Activated CD8-positive, alpha-beta memory T cell treated with anti-CD3 and anti-CD28 coated beads, Interleukin-2, amount 50 U/mL, for 1 hour (primary cell): ENCODE measurements around the gene CD14.
"Not testable (repeated sequence)": the region's sequence is repeated elsewhere in the genome, so short reads cannot be mapped to it uniquely, and the experiment has no call there.

Source experiments
- DNase-seq: peaks from one replicate; pipeline ENCODE4 v3.0.0-alpha.2; 2020; ENCODE audit errors: extremely low read depth

The CD14 gene

DNA sequence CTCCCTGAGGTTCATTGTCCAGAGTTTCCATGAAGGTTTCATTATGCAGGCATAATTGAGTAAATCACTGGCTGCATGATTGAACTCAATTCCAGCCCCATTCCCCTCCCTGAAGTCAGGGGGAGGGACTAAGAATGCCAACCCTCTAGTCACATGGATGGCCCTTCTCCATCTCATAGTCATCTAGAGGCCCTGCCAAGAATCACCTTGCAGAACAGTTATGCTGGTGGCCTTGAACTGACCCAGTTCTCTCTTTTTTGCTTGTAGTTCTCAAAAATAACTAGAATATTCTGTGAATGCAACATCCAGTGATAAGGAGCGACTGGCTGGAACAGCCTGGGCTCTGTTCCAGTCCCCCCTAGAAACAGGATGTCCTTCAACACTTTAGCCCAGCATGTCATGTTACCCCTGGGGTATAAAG is 36.6 kb downstream of the CD14 start:
- DNase-seq, result no peak

DNA sequence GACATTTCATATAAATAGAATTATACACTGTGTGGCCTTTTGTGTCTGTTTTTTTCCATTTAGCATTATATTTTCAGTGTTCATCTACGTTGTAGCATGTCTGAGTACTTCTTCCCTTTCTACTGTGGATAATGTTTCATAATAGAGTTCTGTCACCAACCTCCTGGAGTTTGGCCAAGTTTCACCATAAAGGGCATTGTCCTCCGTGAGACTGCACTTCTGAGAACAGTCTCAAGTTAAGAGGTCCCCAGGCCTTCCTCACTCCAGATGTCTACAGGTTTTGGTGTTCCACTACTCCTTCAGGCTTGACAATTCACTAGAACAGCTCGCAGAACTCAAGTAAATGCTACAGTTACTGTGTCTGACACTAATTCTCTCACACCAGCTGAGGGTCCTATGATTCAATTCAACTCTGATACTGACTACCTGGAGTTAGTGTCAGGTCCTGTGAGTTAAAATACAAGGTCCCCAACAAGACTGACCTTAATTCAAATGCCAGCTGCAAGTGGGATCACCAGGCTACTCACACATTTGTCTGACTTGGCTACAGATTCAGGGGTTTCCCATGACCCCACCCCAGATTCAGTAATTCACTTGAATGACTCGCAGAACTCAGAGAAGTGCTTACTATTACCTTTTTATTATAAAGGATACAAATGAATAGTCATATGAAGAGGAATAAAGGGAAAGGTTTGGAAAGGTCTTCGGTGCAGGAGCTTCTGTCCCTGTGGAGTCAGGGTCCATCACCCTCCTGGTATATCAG is 37.3 kb downstream of the CD14 start:
- DNase-seq, result no peak

DNA sequence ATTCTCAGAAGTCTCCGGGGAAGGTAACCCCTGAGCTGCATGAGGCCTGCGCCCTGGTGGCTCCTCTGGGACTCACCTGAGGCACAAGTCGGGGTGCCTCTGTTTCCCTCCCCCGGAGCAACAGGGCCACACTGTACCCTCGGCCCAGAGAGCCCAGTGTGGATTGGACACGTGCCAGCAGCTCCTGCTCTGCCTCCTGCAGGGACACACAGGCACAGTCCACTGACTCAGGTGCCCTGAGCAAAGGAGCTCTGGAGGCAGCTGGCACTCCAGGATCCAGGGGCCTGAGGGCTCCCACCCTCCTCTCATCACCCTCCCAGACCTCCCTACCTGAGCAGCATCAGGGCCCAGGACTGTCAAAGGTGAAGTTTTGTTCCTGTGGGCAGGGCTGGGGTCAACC is 38.8 kb downstream of the CD14 start:
- no peak for DNase-seq

DNA sequence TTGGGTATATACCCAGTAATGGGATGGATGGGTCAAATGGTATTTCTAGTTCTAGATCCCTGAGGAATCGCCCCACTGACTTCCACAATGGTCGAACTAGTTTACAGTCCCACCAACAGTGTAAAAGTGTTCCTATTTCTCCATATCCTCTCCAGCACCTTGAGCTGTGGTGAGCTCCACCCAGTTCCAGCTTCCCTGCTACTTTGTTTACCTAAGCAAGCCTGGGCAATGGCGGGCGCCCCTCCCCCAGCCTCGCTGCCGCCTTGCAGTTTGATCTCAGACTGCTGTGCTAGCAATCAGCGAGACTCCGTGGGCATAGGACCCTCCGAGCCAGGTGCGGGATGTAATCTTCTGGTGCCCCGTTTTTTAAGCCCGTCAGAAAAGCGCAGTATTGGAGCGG is 39.9 kb downstream of the CD14 start:
- DNase-seq, result not testable (repeated sequence)

GRCh38 chr5:140591747-140592372 is 41.1 kb downstream of the CD14 start:
- no peak for DNase-seq

- no peak for DNase-seq
Measured at GRCh38 chr5:140590861-140591260, 42.1 kb downstream of the CD14 start.

GRCh38 chr5:140588311-140589070 is 44.5 kb downstream of the CD14 start:
- no peak for DNase-seq

- no peak for DNase-seq
Measured at GRCh38 chr5:140587495-140587894, 45.5 kb downstream of the CD14 start.
